Panc1 (cell line): ENCODE measurements around the gene NR6A1.

Source experiments
- POLR2AphosphoS5 ChIP-seq: IDR thresholded peaks from 2 replicates; pipeline ENCODE4 v1.6.1; 2012; ENCODE audit warnings: mild to moderate bottlenecking, low read depth, low read length, moderate library complexity
- SIN3A ChIP-seq: IDR thresholded peaks from 2 replicates; pipeline ENCODE4 v1.6.1; 2012; ENCODE audit warnings: low read depth, mild to moderate bottlenecking, low read length, moderate library complexity, borderline replicate concordance; ENCODE audit not compliant: insufficient read depth
- TCF7L2 ChIP-seq: IDR thresholded peaks from 2 replicates; pipeline ENCODE4 v1.6.1; 2011; ENCODE audit warnings: mild to moderate bottlenecking, low read depth, low read length, inconsistent platforms
- TF ChIP-seq, protein P1 (sequence below), 2 experiments: IDR thresholded peaks; 2 replicates each; pipeline ENCODE4 v1.6.1; 2011 to 2012; ENCODE audit warnings: low read depth in 2 of 2, control low read depth in 1 of 2, low read length in 1 of 2, mild to moderate bottlenecking in 1 of 2, moderate library complexity in 1 of 2; ENCODE audit not compliant: insufficient read depth in 1 of 2
- TF ChIP-seq, protein P2 (sequence below): fragments of 450-650 bp; IDR thresholded peaks from 2 replicates; pipeline ENCODE4 v1.5.1; 2017; ENCODE audit warnings: mild to moderate bottlenecking

DNA sequence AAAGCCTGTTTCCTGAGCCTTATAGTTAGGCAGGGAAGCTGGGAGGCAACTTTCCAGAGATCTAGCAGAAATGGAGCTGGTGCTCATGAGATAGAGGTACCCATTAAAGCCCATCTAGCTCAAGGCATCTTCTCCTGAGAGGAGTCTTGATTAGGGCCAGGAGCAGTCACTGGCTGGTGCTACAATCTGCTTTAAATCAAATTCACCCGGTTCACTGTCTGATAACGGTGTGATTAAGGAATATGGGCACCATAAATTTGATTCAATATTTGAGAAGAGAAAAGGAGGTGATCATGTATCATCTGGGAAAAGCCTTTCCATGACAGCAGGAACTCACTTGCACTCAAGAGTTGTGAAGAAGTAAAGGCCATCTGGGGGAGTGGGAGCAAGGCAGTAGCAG, 240.0 kb downstream of the NR6A1 start:
- TF ChIP-seq, protein P1, sequence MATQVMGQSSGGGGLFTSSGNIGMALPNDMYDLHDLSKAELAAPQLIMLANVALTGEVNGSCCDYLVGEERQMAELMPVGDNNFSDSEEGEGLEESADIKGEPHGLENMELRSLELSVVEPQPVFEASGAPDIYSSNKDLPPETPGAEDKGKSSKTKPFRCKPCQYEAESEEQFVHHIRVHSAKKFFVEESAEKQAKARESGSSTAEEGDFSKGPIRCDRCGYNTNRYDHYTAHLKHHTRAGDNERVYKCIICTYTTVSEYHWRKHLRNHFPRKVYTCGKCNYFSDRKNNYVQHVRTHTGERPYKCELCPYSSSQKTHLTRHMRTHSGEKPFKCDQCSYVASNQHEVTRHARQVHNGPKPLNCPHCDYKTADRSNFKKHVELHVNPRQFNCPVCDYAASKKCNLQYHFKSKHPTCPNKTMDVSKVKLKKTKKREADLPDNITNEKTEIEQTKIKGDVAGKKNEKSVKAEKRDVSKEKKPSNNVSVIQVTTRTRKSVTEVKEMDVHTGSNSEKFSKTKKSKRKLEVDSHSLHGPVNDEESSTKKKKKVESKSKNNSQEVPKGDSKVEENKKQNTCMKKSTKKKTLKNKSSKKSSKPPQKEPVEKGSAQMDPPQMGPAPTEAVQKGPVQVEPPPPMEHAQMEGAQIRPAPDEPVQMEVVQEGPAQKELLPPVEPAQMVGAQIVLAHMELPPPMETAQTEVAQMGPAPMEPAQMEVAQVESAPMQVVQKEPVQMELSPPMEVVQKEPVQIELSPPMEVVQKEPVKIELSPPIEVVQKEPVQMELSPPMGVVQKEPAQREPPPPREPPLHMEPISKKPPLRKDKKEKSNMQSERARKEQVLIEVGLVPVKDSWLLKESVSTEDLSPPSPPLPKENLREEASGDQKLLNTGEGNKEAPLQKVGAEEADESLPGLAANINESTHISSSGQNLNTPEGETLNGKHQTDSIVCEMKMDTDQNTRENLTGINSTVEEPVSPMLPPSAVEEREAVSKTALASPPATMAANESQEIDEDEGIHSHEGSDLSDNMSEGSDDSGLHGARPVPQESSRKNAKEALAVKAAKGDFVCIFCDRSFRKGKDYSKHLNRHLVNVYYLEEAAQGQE (IDR thresholded peaks at IDR 0.05; ENCODE audit: insufficient read depth in 1 of 2, low read depth in 2 of 2, low read length in 1 of 2), result no peak
- TF ChIP-seq, protein P2, sequence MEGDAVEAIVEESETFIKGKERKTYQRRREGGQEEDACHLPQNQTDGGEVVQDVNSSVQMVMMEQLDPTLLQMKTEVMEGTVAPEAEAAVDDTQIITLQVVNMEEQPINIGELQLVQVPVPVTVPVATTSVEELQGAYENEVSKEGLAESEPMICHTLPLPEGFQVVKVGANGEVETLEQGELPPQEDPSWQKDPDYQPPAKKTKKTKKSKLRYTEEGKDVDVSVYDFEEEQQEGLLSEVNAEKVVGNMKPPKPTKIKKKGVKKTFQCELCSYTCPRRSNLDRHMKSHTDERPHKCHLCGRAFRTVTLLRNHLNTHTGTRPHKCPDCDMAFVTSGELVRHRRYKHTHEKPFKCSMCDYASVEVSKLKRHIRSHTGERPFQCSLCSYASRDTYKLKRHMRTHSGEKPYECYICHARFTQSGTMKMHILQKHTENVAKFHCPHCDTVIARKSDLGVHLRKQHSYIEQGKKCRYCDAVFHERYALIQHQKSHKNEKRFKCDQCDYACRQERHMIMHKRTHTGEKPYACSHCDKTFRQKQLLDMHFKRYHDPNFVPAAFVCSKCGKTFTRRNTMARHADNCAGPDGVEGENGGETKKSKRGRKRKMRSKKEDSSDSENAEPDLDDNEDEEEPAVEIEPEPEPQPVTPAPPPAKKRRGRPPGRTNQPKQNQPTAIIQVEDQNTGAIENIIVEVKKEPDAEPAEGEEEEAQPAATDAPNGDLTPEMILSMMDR, result no peak
- TF ChIP-seq POLR2AphosphoS5 (no peak), SIN3A (no peak), TCF7L2 (no peak)
